Measurements from ENCODE around the gene UTP20.

- TF ChIP-seq, protein P1, sequence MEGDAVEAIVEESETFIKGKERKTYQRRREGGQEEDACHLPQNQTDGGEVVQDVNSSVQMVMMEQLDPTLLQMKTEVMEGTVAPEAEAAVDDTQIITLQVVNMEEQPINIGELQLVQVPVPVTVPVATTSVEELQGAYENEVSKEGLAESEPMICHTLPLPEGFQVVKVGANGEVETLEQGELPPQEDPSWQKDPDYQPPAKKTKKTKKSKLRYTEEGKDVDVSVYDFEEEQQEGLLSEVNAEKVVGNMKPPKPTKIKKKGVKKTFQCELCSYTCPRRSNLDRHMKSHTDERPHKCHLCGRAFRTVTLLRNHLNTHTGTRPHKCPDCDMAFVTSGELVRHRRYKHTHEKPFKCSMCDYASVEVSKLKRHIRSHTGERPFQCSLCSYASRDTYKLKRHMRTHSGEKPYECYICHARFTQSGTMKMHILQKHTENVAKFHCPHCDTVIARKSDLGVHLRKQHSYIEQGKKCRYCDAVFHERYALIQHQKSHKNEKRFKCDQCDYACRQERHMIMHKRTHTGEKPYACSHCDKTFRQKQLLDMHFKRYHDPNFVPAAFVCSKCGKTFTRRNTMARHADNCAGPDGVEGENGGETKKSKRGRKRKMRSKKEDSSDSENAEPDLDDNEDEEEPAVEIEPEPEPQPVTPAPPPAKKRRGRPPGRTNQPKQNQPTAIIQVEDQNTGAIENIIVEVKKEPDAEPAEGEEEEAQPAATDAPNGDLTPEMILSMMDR (IDR thresholded peaks at IDR 0.05): no peak
- no peak for TF ChIP-seq EZH2 (IDR thresholded peaks at IDR 0.05; ENCODE audit: borderline replicate concordance, insufficient read depth, low read depth, low read length, poor library complexity, severe bottlenecking)
Measured at GRCh38 chr12:101256266-101256665, 23.6 kb upstream of the UTP20 start.
